Kidney capillary endothelial cell (primary cell): ENCODE data around the gene U2AF2.
"Not testable (repeated sequence)": the region's sequence is repeated elsewhere in the genome, so short reads cannot be mapped to it uniquely, and the experiment has no call there.

Experiments
- DNase-seq: peaks from one replicate; pipeline ENCODE4 v3.0.0-alpha.2; 2018; ENCODE audit warnings: low spot score

Gene U2AF2

DNA sequence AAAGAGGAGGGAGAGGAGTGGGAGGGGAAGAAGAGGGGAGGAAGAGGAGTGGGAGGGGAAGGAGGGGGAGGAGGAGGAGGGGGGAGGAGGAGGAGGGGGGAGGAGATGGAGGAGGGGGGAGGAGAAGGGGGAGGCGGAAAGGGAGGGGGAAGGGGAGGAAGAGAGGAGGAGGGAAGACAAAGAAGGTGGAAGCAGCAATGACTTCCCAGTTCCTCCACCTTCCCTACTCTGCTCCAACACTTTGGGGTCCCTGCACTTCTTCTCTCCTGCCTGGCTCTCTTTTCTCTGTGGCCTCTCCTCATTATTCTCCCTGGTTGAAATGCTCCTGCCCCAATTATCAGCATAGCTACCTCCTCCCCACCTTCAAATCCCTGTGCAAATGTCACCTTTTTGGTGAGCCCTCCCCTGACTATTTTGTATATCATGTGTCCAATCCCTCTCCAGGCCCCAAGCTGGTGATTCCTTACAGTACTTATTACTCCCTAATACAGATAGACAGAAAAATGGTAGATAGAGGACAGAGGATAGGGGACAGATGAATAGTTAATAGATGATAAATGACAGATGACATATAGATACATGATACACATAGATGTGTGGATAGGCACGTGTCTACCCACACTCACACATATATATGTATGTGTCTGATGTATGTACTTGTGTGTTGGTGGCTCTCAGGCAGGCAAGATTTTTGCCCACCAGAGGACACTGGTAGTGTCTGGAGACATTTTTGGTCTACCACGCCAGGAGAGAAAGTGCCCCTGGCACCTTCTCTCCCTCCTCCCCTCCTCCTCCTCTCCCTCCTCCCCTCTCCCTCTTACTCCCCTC, 58.2 kb downstream of the U2AF2 start:
- no peak for DNase-seq

DNA sequence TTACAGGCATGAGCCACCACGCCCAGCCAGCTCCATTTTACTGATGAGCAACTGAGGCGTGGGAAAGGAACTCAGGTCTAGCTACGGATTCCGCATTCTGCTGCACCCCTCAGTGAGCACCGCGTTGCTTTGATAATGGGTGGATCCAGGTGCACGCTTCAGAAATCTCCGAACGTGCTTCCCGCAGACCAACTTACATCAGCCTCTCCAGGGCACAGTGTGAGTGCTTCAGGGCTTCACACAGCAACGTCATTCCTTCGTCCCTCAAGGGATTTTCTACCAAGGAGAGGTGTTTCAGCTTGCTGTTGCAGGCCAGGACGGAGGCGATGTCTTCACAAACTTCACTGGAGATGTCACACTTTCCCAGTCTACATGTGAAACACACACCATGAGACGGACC, 61.7 kb downstream of the U2AF2 start:
- no peak for DNase-seq

DNA sequence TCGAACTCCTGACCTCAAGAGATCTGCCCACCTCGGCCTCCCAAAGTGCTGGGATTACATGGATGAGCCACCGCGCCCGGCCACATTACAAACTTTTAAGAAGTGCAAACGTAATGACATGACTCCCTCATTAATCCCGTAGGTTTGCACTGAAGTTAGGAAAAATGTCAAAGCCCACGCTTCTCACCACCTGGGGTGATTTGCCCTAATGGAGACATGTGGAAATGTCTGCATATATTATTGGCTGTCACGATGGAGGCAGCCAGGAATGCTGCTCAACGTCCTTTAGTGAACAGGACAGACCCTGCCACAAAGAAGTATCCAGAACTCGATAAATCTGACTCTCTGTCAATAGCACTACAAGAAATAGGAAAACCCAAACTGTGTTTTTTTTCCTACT, 62.4 kb downstream of the U2AF2 start:
- no peak for DNase-seq

DNA sequence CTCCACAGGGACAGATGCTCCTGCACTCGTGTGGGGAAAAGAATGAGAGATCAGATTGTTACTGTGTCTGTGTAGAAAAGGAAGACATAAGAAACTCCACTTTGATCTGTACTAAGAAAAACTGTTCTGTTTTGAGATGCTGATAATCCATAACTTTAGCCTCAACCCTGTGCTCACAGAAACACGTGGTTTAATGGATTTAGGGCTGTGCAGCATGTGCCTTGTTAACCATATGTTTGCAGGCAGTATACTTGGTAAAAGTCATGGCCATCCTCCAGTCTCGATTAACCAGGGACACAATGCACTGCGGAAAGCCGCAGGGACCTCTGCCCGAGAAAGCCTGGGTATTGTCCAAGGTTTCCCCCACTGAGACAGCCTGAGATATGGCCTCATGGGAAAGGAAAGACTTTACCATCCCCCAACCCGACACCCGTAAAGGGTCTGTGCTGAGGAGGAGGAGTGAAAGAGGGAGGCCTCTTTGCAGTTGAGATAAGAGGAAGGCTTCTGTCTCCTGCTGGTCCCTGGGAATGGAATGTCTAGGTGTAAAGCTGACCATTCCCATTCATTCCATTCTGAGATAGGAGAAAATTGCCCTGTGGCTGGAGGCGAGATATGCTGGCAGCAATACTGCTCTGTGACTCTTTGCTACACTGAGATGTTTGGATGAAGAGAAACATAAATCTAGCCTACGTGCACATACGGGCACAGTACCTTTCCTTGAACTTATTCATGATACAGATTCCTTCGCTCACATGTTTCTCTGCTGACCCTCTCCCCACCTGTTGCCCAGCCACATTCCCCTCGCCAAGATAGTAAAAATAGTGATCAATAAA, 63.3 kb downstream of the U2AF2 start:
- DNase-seq: not testable (repeated sequence)

DNA sequence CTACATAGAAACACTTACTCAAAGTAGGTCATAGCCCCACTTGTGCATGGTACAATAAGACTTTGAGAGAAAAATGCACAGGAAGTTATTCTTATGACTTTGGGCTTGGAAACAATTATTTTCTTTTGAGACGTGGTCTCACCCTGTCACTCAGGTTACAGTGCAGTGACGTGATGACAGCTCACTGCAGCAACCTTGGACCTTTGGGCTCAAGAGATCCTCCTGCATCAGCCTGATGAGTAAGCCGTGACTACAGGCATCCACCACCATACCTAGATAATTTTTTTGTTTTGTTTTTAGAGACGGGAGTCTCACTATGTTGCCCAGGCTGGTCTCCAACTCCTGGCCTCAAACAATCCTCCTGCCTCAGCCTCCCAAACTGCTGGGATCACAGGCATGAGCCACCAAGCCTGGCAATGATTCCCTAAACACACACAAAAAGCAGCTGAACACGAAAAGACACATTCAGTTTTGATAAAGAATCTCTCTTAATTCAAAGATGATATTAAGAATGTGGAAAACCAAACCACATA, 65.4 kb downstream of the U2AF2 start:
- no peak for DNase-seq

DNA sequence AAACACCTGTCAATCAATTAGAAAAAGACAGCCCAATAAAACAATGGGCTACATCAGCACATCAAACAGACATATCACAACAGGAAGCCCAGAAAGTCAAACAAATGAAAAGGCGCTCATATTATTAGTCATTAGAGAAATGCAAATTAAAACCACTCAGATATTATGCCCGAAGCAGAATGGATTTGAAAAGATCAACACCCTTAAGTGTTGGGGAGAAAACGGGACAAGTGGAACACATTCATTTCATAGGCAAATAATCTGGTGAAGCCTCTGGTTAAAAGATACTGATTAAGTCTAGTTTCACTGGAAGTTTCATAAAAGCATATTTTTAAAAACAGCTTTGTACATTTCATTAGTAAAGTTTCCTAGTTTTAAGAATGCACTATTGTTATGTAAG, 66.0 kb downstream of the U2AF2 start:
- no peak for DNase-seq

DNA sequence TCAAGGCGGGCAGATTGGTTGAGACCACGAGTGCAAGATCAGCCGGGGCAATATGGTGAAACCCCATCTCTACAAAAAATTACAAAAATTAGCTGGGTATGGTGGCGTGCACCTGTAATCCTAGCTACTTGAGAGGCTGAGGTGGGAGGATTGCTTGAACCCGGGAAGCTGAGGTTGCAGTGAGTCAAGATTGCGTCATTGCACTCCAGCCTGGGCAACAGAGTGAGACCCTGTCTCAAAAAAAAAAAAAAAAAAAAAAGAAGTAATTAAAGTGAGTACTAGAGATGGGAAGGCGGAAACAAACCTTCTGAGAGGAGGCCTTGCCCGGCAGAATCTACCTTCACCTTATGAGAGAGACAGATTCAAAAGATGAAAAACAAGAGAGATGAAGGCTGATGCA, 68.7 kb downstream of the U2AF2 start:
- DNase-seq: no peak
